AG04450 (cell line): ENCODE measurements around the gene NTM. TPM values are rescaled to one million over a fixed set of nuclear protein-coding genes. Genes with fewer than 3 reads are reported as not detected.

Source experiments
- CTCF ChIA-PET: fragments of 300-600, 350-600 bp; formaldehyde crosslinking; extraction: SDS; loops from one replicate; lab custom pipeline; 2022; ENCODE audit warnings: antibody characterized with exemption, inconsistent platforms; lab: Charles Lee
- POLR2A ChIA-PET: fragments of 350-600 bp; formaldehyde crosslinking; extraction: SDS; loops from one replicate; lab custom pipeline; 2021; ENCODE audit warnings: antibody characterized with exemption, inconsistent platforms; lab: Yijun Ruan, JAX
- DNase-seq: peaks from one replicate; pipeline ENCODE4 v3.0.0-alpha.2; 2011; ENCODE audit warnings: low read depth, low spot score
- H3K27ac ChIP-seq: one replicate; pipeline ENCODE4 v1.5.1; 2012; ENCODE audit warnings: low read depth, low read length, control low read depth
- H3K27me3 ChIP-seq: one replicate; pipeline ENCODE4 v1.6.0; 2012; ENCODE audit warnings: low read length; ENCODE audit not compliant: control insufficient read depth, insufficient read depth
- H3K4me3 ChIP-seq: 2 replicates; pipeline ENCODE4 v1.5.1; 2011; ENCODE audit warnings: mild to moderate bottlenecking, low read depth, low read length, control low read depth
- H3K9me3 ChIP-seq: 2 replicates; pipeline ENCODE4 v1.5.1; 2012; ENCODE audit warnings: low read length; ENCODE audit not compliant: control insufficient read depth, insufficient read depth
- polyA plus RNA-seq: library from polyadenylated mRNA; depleted of rRNA; stranded (reverse); fragments of >200 nt; gene quantifications from 2 replicates; pipeline ENCODE4 v1.2.3, GENCODE V29; 2011
- TF ChIP-seq, protein P1 (sequence below): IDR thresholded peaks from 2 replicates; pipeline ENCODE4 v1.5.1; 2011; ENCODE audit warnings: low read depth, low read length, control low read depth, inconsistent platforms

Gene NTM
- polyA plus RNA-seq, 1 experiment: 26.9 TPM

DNA sequence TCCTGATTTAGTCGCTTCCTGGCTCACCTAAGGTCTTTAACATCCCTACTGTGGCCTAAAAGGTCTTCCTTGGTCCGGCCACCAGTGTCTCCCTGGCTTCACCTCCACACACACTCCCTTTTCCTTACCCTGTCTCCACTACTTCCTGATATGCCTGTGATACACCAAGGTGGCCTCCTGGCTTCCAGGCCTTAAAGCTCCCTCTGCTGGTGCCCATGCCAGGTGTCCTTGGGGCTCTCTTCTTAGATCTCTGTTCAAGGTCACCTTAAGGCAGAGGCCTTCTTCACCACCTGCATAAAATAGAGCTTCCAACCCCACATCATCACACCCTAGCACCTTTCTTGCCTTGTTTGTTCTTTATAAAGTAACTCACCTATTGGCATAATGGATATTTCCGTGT, 787.7 kb downstream of the NTM start:
- DNase-seq: no peak
- TF ChIP-seq, protein P1, sequence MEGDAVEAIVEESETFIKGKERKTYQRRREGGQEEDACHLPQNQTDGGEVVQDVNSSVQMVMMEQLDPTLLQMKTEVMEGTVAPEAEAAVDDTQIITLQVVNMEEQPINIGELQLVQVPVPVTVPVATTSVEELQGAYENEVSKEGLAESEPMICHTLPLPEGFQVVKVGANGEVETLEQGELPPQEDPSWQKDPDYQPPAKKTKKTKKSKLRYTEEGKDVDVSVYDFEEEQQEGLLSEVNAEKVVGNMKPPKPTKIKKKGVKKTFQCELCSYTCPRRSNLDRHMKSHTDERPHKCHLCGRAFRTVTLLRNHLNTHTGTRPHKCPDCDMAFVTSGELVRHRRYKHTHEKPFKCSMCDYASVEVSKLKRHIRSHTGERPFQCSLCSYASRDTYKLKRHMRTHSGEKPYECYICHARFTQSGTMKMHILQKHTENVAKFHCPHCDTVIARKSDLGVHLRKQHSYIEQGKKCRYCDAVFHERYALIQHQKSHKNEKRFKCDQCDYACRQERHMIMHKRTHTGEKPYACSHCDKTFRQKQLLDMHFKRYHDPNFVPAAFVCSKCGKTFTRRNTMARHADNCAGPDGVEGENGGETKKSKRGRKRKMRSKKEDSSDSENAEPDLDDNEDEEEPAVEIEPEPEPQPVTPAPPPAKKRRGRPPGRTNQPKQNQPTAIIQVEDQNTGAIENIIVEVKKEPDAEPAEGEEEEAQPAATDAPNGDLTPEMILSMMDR: peak; percentile 53
- ChIA-PET CTCF (interaction anchor here (0.6 to 4.0 kb wide), 9 partner anchors 14 to 463 kb away, joined by 3 to 25 read pairs (median 3); no protein-coding TSS in a partner anchor), POLR2A (no interaction called here)
- Histone ChIP-seq H3K9me3 (no peaks in the 10 kb centered on the region; the same call in 1 of the 2 replicates), H3K4me3 (no peak overlapping the region), H3K27me3 (no peaks in the 10 kb centered on the region), H3K27ac (no peak overlapping the region)

DNA sequence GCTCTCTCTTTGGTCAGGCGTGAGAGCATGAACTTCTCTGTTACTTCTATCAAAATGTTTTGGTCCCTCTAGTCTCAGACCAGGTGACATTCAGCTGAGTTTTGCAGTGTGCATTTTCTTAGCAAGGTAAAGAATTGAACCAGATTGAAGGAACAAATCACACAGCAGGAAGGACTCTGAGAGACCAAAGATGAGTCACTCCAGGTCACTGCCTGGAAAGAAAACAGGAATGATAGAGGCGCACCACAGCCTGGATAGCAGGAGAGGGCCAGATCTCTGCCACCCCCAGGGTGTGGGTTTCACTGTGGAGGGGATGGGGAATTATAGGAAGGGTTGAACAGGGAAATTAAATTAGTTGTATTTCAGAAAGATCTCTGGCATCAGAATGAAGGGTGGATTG, 788.3 kb downstream of the NTM start:
- Histone ChIP-seq H3K27ac (peak overlapping the region; percentile 21), H3K4me3 (no peak overlapping the region), H3K9me3 (no peaks in the 10 kb centered on the region; the same call in 1 of the 2 replicates), H3K27me3 (no peaks in the 10 kb centered on the region)
- ChIA-PET CTCF (interaction anchor here (0.6 to 4.0 kb wide), 8 partner anchors 8 to 464 kb away, joined by 3 to 25 read pairs (median 4); no protein-coding TSS in a partner anchor), POLR2A (no interaction called here)
- no peak for DNase-seq
- TF ChIP-seq, protein P1: no peak

DNA sequence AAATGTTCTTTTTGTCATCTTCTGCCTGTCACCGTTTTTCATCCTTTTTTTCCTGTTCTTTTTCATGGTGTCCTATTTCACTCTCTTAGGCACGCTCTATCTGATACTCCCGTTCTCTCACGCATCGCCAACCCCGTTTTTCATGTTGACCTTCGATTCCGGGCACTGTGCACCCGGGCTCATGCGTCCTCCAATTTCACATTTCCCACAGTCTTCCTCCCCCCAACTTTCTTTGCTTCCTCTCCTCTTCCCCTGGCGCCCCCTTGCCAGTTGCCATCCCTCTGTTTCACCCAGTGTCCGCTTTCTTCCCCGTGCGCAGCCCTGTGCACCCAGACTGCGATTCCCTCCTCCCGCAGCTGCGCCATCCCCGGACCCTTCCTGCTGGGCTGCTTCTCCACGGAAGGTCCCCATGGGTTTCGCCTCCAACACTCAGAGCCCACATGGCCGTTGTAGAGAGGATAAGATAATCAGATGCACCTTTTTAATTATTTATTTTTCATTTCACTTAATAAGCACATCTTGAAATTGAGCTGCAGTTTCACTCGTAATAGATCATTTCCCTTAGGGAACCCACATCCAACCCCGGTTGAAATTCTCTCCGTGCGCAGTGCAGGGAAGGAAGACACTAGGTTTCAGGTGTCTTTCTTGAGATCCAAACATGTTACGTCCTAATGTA, 791.1 kb downstream of the NTM start:
- ChIA-PET POLR2A (no interaction called here), CTCF (interaction anchor here (0.6 kb wide), 3 partner anchors 8 to 921 kb away, joined by 3 to 5 read pairs (median 4); no protein-coding TSS in a partner anchor)
- TF ChIP-seq, protein P1: no peak
- H3K27me3 ChIP-seq: no peaks in the 10 kb centered on the region
- H3K27ac ChIP-seq: no peak overlapping the region
- no peak for DNase-seq
- no peak overlapping the region for H3K4me3 ChIP-seq
- no peaks in the 10 kb centered on the region; the same call in 1 of the 2 replicates for H3K9me3 ChIP-seq

DNA sequence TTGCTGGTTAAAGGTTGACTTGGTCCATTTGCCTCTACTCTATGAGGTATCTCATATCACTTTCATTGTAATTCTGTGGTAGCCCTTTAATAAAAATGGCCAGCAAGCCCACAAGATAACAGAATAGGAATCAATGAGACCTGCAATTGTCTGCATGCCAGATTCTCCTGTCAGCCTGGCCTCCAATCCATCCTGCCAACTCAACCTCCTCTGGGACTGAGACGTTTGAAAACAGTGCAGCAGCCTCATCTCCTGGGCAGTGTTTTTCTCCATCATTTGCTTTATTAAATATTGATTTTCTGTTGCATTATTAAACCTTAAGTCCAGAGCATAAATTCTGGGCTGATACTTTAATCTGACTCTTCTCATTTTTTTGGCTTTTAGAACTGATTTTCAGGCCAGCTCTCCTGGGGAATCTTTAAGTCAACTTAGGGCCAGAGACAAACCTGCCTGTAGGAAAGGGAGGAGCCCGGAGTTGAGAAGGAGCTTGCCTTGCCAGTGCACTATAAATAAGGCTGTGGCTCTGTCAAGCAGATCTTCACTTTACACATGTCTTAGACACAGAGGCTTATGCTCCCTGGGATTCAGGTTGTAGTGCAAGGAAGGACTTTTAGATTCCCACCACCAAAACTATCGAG, 798.0 kb downstream of the NTM start:
- CTCF ChIA-PET: no interaction called here
- no peak for DNase-seq
- Histone ChIP-seq H3K27ac (no peak overlapping the region), H3K4me3 (no peak overlapping the region), H3K27me3 (no peaks in the 10 kb centered on the region), H3K9me3 (no peaks in the 10 kb centered on the region)
- POLR2A ChIA-PET: no interaction called here
- TF ChIP-seq, protein P1: no peak

DNA sequence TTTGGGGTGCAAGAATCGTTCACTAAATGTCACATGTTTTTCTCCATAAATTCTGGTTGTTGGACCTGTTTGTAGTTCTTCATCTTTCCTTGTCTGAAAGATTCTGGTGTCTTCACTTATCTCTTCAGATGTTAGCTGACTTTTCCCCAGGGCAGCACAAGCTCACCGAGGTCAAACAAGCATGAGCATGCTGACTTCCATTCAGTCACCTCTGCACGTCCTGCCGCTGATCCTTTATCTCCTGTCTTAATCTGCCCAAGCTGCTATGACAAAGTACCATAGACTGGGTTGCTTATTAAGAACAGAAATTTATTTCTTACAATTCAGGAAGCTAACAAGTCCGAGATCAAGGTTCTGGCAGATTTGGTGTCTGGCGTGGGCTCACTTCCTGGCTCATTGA, 800.6 kb downstream of the NTM start:
- CTCF ChIA-PET: interaction anchor here (1.6 kb wide), 1 partner anchor 476 kb away, joined by 4 read pairs; no protein-coding TSS in a partner anchor
- TF ChIP-seq, protein P1: no peak

More for the DNA sequence above, 800.6 kb downstream of the NTM start:
- no peaks in the 10 kb centered on the region for H3K27me3 ChIP-seq
- H3K9me3 ChIP-seq: no peaks in the 10 kb centered on the region
- DNase-seq: no peak
- POLR2A ChIA-PET: no interaction called here
- no peak overlapping the region for H3K4me3 ChIP-seq
- no peak overlapping the region for H3K27ac ChIP-seq
